GM19372 (cell line): ENCODE results near the gene MMP24OS.
"Not testable (repeated sequence)": the region's sequence is repeated elsewhere in the genome, so short reads cannot be mapped to it uniquely, and the experiment has no call there.

Experiments used
- ATAC-seq: cut with Tn5 transposase; IDR thresholded peaks from one replicate; pipeline ENCODE4 v1.9.1; 2021; ENCODE audit warnings: mild to moderate bottlenecking, low read depth, moderate library complexity; ENCODE audit not compliant: unreplicated experiment

Gene MMP24OS

GRCh38 chr20:35277531-35278395 lies at the start of gene MMP24OS:
MMP24OS (minus strand) TSS chr20:35278122; CDS start chr20:35277929, 193 bp downstream.
- ATAC-seq: peak; percentile 83

- no peak for ATAC-seq
These were observed 49.4 kb upstream of the MMP24OS start for GRCh38 chr20:35327074-35327976.

DNA sequence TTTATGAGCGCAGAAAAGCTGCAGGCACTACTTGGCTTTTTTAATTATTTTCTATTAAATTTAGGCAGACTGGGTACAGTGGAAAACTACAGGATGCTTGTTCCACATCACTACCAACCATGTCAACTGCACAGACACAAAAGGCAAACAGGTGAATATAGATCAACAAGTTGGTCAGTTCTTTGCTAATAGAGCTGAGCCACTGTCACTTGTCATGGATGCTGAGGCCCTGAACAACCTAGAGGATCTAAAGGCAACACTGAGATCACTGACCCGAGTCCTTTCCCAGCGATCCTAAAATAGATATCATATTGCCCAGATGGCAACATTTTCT lies 48.8 kb upstream of the MMP24OS start:
- no peak for ATAC-seq

DNA sequence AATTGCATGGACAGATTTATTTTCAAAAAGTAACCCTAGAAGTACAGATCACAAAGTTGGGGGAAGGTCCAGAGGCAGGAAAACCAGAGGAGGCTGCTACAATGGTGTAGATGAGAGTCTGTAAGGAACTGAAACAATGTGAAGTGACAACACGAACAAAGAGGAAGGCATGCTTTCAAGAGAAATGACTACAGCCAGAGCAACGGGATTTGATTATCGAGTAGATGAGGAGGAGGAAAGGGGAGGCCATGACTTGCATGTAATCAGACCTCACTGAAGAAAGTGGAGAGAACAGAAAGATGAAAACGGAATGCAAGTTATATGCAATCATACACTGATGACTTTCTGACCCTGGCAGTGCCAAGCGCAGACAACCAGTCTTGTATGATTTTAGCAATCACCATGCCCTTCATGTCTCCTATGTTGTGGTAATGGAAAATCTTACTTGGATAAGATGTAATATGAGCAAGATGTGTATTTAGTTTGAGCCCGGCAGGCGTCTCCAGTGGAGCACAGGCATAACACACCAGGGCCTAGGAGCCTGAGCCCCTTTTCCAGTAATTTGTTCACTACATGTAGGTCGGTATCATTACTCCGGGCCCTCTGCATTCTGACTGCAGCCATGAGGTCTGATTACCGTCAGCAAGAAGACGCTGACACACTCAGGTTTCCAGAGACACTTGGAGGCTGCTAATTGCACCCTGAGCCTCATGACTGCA lies 48.3 kb upstream of the MMP24OS start:
- no peak for ATAC-seq

- no peak for ATAC-seq
These were observed 47.5 kb upstream of the MMP24OS start for GRCh38 chr20:35325401-35325800.

DNA sequence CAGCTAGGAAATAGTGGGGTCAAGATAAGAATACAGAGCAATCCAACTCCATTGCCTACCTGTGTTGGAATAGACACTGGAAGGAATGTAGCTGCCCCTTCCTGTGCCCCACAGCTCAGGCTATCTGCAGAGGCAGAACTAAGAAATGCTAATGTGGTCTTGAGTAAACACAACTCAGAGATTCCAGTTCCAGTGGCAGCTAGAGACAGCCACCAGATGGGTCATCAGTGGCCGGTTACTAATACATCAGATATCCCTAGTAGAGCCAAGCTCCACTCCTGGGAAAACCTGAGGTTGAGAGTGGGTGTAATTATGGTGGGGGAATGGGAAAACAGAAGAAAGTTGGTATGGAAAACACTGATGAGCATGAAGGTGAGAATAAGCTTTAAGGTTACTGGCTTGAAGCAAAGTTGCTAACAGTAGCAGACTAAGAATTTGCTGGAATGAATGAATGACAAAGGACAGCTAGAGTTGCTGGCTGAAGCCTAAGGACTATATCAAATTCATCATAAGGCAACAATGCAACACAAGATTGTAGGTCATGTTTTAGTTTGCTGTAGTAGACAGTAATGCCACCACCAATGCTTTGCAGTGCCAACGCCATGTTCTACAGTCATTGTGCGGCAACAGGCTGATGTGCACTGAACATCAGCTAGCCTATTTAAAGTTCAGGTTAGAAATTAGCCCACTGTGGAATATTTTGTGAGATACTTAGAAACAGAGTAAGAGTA lies 42.6 kb upstream of the MMP24OS start:
- ATAC-seq: no peak

- ATAC-seq: no peak
These were observed 41.9 kb upstream of the MMP24OS start for GRCh38 chr20:35319871-35320197.

- no peak for ATAC-seq
These were observed 41.4 kb upstream of the MMP24OS start for GRCh38 chr20:35319192-35319870.

DNA sequence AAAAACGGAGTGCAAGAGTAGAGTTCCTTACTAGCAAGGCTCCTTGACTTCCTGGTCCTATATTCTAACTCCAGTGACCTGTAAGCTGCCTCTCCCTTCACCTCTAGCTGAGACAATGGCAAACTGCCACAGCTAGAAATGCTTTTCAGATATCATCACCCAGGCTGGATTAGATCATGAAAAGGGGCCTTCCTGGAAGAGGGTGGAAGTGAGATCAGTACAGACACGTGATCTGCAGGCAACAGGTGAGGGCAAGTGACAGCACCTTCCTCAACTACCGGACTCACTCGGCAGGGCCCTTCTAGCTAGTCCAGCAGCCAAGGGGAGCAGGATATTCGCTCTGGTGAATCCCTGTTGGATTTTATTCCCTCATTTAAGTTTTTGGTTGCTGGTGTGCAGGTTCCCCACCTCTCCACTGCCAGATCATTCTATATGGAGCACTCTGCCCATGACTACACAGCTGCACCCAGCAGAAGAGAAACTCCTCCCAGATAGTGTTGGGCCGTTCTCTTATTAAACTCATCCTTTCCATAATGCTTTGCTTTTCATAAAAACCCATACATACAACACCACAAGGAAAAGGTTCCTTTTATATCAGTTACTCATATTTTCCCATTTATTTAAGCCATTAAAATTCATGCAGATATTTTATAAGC lies 40.7 kb upstream of the MMP24OS start:
- no peak for ATAC-seq

- ATAC-seq: no peak
These were observed 39.7 kb upstream of the MMP24OS start for GRCh38 chr20:35317416-35318210.

GRCh38 chr20:35316086-35316485 lies 38.2 kb upstream of the MMP24OS start:
- no peak for ATAC-seq

DNA sequence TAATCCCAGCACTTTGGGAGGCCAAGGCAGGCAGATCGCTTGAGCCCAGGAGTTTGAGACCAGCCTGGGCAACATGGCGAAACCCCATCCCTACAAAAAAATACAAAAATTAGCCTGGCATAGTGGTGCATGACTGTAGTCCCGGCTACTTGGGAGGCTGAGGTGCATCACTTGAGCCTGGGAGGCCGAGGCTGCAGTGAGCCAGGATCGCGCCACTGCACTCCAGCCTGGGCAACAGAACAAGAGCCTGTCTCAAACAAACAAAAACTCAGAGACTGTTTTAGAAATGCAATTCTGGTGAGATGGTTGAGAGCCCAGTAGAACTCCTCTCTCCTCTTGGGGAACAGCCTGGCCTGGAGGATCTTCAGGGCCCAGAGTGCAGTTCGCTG lies 37.7 kb upstream of the MMP24OS start:
- not testable (repeated sequence) for ATAC-seq

DNA sequence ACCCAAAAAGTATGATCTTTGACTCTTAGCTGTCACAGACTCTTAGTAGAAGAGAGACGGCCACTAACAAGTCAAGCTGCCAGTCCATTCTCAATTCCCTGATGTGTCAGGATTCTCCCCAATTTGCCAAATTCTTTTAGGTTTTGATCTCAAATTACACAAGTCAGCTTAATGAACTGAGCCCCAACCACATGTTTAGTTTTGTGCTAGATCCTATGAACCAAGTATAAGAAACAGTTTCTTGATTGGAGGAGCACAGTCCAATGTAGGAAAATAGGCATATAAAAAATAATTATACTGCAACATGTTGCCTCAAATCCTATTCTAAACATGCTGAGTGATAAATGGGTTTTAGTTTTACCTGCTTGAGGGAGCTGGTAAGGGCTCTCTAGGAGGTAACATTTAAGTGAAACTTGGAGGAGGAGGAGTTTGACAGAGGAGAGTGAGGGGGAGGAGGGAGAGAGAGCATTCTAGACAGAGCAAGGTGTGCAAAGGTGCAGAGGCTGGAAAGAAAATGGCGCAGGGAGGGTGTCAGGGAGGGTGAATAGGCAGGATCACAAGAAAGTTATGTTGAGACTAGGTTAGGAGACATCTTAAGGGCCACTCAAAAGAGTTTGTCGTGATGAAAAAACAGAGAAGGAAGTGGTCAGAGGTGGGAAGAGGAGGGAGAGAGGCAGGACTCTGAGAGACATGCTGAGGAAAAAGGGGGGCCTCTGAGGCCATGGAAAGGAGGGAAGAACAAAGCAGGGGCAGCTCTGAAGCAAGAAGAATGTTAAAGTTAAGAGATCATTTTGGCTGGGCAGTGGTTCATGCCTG lies 37.1 kb upstream of the MMP24OS start:
- no peak for ATAC-seq

DNA sequence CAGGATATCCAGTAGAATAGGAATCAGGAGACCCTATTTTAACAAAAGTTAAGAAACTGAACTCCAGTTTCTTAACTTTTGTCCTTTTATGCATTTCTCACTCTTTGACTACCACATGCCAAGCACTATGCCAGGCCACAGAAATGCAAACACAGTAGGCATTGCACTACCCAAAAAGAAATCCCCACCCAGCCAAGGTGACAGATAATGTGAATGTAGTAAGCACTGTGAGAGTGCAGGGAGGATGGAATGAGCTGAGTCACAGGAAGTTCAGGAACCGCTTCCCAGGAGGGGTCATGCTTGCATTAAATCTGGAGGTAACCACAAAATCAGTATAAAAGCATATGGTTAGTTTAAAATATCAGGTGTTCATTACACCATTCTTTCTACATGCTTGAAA lies 34.4 kb upstream of the MMP24OS start:
- ATAC-seq: no peak

- ATAC-seq: no peak
These were observed 33.9 kb upstream of the MMP24OS start for GRCh38 chr20:35311822-35312221.

DNA sequence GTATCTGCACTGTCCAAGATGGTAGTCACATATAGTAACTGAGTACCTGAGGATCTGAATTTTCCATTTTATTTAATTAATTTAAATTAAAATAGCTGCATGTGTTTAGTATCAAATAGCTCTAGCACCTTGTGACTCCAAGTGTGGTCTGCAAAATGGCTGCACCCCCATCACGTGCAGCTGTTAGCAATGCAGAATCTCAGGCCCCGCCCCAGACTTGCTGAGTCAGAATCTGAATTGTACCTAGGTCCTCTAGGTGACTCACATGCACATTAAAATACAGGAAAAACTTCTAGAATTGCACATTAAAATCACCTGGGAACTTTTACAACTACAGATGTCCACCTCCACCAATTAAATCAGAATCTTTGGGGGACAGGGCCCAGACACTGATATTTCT lies 33.5 kb upstream of the MMP24OS start:
- ATAC-seq: no peak
